ENCODE results near the gene R3HCC1L.
"Not testable (repeated sequence)": the region's sequence is repeated elsewhere in the genome, so short reads cannot be mapped to it uniquely, and the experiment has no call there.

The R3HCC1L gene

DNA sequence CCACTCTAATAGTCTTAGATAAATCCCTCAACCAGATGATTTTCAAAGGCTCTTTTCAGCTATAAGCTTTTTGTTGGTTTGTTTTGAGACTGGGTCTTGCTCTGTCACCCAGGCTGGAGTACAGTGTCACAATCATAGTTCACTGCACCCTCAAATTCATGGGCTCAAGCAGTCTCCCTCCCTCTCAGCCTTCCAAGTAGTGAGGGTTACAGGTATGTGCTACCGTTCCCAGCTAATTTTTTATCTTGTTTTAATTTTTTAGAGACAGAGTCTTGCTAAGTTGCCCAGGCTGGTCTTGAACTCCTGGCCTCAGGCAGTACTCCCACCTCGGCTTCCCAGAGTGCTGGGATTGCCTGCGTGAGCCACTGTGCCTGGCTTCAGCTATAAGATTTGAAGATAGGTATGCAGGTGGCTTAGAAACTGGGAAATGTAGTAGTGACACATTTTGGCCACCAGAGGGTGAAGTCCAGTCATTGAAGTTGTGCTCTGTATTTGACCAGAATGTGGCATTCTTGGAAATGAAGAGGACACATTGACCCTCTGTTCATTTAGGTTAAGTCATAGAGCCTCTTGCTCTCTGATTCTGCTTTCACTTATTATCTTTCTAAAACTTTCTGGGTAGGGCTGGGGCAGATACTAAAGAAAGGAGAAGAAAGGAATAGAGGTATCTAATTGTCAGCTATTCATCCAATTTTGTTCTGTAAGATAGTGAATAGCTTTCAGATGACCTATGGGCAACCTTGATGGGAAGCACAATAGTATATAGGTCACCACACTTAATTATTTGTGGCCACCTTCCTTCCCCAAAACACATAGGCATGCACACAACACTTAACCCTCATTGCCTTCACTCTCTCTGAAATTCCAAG, 36.0 kb downstream of the R3HCC1L start:
- no peaks in the 10 kb centered on the region for H3K4me1 ChIP-seq (ENCODE audit: control insufficient read depth in 1 of 2, insufficient read depth in 1 of 2, low read depth in 1 of 2, low read length in 1 of 2)
- TF ChIP-seq, protein P1, sequence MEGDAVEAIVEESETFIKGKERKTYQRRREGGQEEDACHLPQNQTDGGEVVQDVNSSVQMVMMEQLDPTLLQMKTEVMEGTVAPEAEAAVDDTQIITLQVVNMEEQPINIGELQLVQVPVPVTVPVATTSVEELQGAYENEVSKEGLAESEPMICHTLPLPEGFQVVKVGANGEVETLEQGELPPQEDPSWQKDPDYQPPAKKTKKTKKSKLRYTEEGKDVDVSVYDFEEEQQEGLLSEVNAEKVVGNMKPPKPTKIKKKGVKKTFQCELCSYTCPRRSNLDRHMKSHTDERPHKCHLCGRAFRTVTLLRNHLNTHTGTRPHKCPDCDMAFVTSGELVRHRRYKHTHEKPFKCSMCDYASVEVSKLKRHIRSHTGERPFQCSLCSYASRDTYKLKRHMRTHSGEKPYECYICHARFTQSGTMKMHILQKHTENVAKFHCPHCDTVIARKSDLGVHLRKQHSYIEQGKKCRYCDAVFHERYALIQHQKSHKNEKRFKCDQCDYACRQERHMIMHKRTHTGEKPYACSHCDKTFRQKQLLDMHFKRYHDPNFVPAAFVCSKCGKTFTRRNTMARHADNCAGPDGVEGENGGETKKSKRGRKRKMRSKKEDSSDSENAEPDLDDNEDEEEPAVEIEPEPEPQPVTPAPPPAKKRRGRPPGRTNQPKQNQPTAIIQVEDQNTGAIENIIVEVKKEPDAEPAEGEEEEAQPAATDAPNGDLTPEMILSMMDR (IDR thresholded peaks at IDR 0.05), result no peak
- H3K36me3 ChIP-seq, result peaks cover 67% of the 10 kb centered on the region

DNA sequence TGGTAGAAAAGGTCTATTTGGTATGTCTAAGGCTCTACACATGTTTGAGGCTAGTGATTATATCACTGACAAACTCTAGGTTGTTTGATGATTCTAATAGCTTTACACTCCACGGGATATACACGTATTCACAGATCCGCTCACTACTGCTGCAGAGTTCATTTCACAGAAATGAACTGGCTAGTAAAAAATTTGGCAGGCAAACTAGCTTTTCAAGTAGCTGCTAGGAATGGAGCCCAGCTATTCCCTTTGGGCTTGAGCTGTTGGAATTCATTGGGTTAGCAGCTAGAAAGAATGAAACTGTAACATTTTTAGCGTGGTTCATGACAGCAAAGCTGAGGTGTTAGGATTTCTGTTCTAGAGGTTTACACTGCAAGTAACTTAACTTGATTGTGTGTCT, 37.6 kb downstream of the R3HCC1L start:
- H3K4me1 ChIP-seq (ENCODE audit: control insufficient read depth in 1 of 2, insufficient read depth in 1 of 2, low read depth in 1 of 2, low read length in 1 of 2), result no peaks in the 10 kb centered on the region
- H3K36me3 ChIP-seq, result peaks cover 53% of the 10 kb centered on the region
- H3K27ac ChIP-seq, result no peak overlapping the region
- no peaks in the 10 kb centered on the region for H3K27me3 ChIP-seq
- TF ChIP-seq, protein P1 (IDR thresholded peaks at IDR 0.05), result no peak
- no peaks in the 10 kb centered on the region for H3K9me3 ChIP-seq
- H3K4me3 ChIP-seq (ENCODE audit: low read depth in 1 of 2, low read length in 1 of 2), result no peak overlapping the region

More for the DNA sequence above, 36.0 kb downstream of the R3HCC1L start:
- Histone ChIP-seq H3K27ac (no peak overlapping the region), H3K9me3 (no peaks in the 10 kb centered on the region), H3K27me3 (no peaks in the 10 kb centered on the region), H3K4me3 (ENCODE audit: low read depth in 1 of 2, low read length in 1 of 2) (no peak overlapping the region)

DNA sequence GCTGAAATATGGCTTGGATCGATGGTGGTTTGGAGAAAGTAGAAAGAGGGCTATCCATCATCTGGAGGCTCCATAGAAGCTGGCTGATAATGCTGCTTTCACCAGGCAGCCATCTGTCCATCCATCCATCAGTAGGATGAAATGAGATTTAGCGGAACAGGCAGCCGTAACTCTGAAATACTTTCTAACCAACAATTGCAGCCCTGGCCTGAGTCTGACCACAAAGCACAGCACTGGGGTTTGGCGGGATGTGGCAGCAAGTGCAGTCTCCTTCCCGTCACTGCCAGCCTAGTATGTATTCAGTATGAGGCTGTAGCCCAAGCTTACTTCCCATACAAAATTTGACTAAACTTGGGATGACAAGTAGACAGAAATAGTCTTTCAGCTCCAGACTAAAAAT, 38.0 kb downstream of the R3HCC1L start:
- Histone ChIP-seq H3K36me3 (peaks cover 52% of the 10 kb centered on the region), H3K4me1 (ENCODE audit: control insufficient read depth in 1 of 2, insufficient read depth in 1 of 2, low read depth in 1 of 2, low read length in 1 of 2) (no peaks in the 10 kb centered on the region), H3K27ac (no peak overlapping the region), H3K4me3 (ENCODE audit: low read depth in 1 of 2, low read length in 1 of 2) (no peak overlapping the region), H3K9me3 (no peaks in the 10 kb centered on the region), H3K27me3 (no peaks in the 10 kb centered on the region)
- TF ChIP-seq, protein P1 (IDR thresholded peaks at IDR 0.05), result no peak

DNA sequence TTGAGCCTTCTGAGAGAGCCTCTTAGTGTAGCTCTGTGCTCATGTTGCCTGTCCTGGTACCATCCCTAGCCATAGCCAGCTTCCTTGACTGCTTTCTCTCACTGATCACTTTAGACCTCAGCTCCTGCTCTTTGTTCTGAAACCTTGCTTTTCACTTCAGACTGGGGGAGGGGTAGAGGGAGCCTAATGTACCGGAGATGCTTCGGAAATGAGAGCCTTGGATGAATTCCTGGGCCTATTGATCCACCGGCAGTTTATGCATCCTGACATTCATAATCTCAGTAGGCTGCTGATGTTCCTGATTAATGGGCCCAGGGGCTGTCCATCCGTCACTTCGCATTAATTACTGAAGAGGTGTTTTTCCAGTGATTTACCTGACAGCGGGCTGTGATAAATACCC, 38.8 kb downstream of the R3HCC1L start:
- TF ChIP-seq, protein P1 (IDR thresholded peaks at IDR 0.05), result no peak
- Histone ChIP-seq H3K27me3 (no peaks in the 10 kb centered on the region), H3K4me1 (ENCODE audit: control insufficient read depth in 1 of 2, insufficient read depth in 1 of 2, low read depth in 1 of 2, low read length in 1 of 2) (no peaks in the 10 kb centered on the region), H3K4me3 (ENCODE audit: low read depth in 1 of 2, low read length in 1 of 2) (no peak overlapping the region), H3K36me3 (peaks cover 44% of the 10 kb centered on the region), H3K27ac (no peak overlapping the region), H3K9me3 (no peaks in the 10 kb centered on the region)

DNA sequence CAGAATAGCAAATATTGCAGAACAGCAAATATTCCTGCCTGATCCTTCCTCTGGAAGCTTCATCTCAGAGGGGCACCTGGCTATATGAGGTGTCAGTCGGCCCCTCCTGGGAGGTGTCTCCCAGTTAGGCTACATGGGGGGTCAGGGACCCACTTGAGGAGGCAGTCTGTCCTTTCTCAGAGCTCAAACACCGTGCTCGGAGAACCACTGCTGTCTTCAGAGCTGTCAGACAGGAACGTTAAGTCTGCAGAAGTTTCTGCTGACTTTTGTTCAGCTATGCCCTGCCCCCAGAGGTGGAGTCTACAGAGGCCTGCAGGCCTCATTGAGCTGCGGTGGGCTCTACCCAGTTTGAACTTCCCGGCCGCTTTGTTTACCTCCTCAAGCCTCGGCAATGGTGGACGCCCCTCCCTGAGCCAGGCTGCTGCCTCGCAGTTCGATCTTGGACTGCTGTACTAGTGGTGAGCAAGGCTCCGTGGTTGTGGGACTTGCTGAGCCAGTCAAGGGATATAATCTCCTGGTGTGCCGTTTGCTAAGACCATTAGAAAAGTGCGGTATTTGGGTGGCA, 48.0 kb downstream of the R3HCC1L start:
- H3K36me3 ChIP-seq, result peaks cover 27% of the 10 kb centered on the region

DNA sequence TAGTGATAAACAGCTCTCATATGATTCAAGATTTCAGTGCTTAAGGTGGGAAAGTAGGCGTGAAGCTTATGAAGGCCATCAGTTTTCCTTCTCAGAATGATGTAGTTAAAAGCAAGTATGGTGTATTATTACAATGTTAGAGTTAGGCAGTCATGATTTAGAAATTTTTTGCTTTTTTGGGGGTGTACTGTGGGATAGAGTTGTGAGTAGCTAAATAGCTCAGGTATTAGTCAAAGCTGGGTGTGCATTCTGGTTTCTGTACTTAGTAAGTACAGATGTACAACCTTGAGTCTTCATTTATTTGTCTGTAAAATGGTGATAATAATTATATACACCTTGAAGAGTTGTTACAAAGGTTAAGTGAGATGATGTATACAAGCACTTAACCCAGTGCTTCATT, 52.2 kb downstream of the R3HCC1L start:
- no peaks in the 10 kb centered on the region for H3K4me1 ChIP-seq (ENCODE audit: control insufficient read depth in 1 of 2, insufficient read depth in 1 of 2, low read depth in 1 of 2, low read length in 1 of 2)
- no peak overlapping the region for H3K4me3 ChIP-seq (ENCODE audit: low read depth in 1 of 2, low read length in 1 of 2)
- no peaks in the 10 kb centered on the region for H3K27me3 ChIP-seq
- no peaks in the 10 kb centered on the region for H3K9me3 ChIP-seq
- TF ChIP-seq, protein P1 (IDR thresholded peaks at IDR 0.05), result no peak
- no peak overlapping the region for H3K27ac ChIP-seq
- peaks cover 35% of the 10 kb centered on the region for H3K36me3 ChIP-seq

More for the DNA sequence above, 48.0 kb downstream of the R3HCC1L start:
- H3K4me1 ChIP-seq (ENCODE audit: control insufficient read depth in 1 of 2, insufficient read depth in 1 of 2, low read depth in 1 of 2, low read length in 1 of 2); H3K9me3 ChIP-seq; H3K4me3 ChIP-seq (ENCODE audit: low read depth in 1 of 2, low read length in 1 of 2); H3K27me3 ChIP-seq; H3K27ac ChIP-seq: not testable (repeated sequence)

DNA sequence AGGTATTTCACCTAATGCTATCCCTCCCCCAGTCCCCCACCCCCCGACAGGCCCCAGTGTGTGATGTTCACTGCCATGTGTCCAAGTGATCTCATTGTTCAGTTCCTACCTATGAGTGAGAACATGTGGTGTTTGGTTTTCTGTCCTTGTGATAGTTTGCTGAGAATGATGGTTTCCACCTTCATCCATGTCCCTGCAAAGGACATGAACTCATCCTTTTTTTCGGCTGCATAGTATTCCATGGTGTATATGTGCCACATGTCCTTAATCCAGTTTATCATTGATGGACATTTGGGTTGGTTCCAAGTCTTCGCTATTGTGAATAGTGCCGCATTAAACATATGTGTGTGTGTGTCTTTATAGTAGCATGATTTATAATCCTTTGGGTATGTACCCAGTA, 56.3 kb downstream of the R3HCC1L start:
- H3K4me3 ChIP-seq (ENCODE audit: low read depth in 1 of 2, low read length in 1 of 2); H3K27ac ChIP-seq; H3K4me1 ChIP-seq (ENCODE audit: control insufficient read depth in 1 of 2, insufficient read depth in 1 of 2, low read depth in 1 of 2, low read length in 1 of 2); H3K27me3 ChIP-seq; H3K9me3 ChIP-seq: not testable (repeated sequence)
- peaks cover 19% of the 10 kb centered on the region for H3K36me3 ChIP-seq
